Measurements from ENCODE around the gene GPATCH1. TPM values are rescaled to one million over a fixed set of nuclear protein-coding genes. Genes with fewer than 3 reads are reported as not detected.

Gene GPATCH1
- total and polyA plus RNA-seq, 9 of the 15 experiments (the other 6 are each of a cell fraction or from before 2014, with no cell fraction given): 3.7 to 9.7 (median 7.7) TPM

GRCh38 chr19:33047422-33047821 is 33.6 kb upstream of the GPATCH1 start (continued):
- TF ChIP-seq TCF3 (CRISPR knock-in tag; IDR thresholded peaks at IDR 0.05): peak; percentile 68
- peak; percentile 44; the same call in 1 of the 2 replicates for TF ChIP-seq SMARCE1 (IDR thresholded peaks at IDR 0.05)
- TF ChIP-seq, protein P1, sequence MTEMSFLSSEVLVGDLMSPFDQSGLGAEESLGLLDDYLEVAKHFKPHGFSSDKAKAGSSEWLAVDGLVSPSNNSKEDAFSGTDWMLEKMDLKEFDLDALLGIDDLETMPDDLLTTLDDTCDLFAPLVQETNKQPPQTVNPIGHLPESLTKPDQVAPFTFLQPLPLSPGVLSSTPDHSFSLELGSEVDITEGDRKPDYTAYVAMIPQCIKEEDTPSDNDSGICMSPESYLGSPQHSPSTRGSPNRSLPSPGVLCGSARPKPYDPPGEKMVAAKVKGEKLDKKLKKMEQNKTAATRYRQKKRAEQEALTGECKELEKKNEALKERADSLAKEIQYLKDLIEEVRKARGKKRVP (CRISPR knock-in tag; IDR thresholded peaks at IDR 0.05): no peak
- TF ChIP-seq ZBTB7A (IDR thresholded peaks at IDR 0.05; ENCODE audit: borderline replicate concordance, control insufficient read depth, low read depth, low read length): 0 out of 2 replicates have a peak, but pooled peaks have one; percentile 31
- TF ChIP-seq NCOR1 (IDR thresholded peaks at IDR 0.05): peak; percentile 36; the same call in 1 of the 2 replicates
- no peak for TF ChIP-seq MTA3 (IDR thresholded peaks at IDR 0.05; ENCODE audit: borderline replicate concordance)
- TF ChIP-seq TEAD4 (IDR thresholded peaks at IDR 0.05; ENCODE audit: low read length): peak; percentile 76
- TF ChIP-seq TEAD4 (CRISPR knock-in tag; IDR thresholded peaks at IDR 0.05; ENCODE audit: borderline replicate concordance): no peak

DNA sequence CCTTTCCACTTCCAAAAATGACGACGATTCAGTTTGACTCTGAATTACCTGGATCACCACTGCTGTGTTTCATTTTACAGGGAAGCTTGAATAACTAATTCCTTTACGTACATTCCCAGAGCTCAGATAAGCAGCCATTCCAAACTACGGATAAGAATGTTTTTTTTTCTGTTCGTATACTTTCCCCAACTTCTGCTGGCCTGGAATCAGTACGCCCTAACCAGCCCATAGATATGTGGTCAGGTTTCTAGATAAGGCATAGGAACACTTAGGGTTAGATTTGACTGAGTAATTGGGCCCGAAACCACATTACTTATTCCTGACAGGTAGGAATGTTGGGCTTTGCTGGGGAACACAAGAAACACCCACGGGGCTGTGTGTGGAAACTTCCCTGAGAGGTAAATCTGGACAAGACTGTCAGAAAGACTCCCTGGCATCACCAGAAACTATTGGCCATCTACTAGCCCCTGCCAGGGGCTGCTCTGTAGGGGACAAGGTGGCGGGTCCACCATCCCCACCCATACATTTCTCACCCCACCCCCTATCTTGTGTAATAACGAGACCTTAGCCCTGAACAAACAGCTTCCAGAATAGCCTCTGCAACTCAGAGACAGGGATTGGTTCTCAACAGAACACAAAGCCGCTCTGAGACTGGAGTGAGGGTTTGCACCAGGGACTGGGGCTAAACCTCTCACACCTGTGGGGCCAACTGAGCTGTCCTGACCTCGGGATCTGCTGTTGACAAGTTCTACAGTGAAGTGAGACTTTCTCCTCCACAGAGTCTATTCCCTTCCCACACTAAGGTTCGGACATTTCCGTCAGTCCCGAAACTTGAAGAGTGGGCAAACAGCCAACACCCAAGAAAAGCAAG is 31.9 kb upstream of the GPATCH1 start:
- no peak overlapping the region for H3K9ac ChIP-seq (ENCODE audit: insufficient read depth in 1 of 2, low read depth in 2 of 2, low read length in 2 of 2)
- peak in 1 of 4 experiments; percentile 17 for DNase-seq (ENCODE audit: extremely low read depth in 1 of 4, low spot score in 3 of 4)
- peaks cover 9% of the 10 kb centered on the region for H4K20me1 ChIP-seq (replicated peaks; ENCODE audit: control insufficient read depth, insufficient read depth, low read length)
- FAIRE-seq: peak; percentile 52
- H3K4me2 ChIP-seq (ENCODE audit: insufficient read depth, low read length): no peak overlapping the region
- peaks cover 9 to 11% of the 10 kb centered on the region in 2 experiments; a peak in 4 of 5 replicates for H3K4me1 ChIP-seq (replicated peaks in 1 of 2; ENCODE audit: control insufficient read depth in 2 of 2, insufficient read depth in 2 of 2, low read length in 2 of 2)
- no TSS peak for BruUV-seq (replicated peaks)
- CTCF ChIA-PET (ENCODE audit: low intra/inter-chr PET ratio): no interaction called here
- intact Hi-C loops (cut with micrococcal nuclease) (no loop called here), in situ Hi-C loops (cut with MboI) (no loop called here)
- H3K4me3 ChIP-seq: no peak overlapping the region
- no peaks in the 10 kb centered on the region for H3K27me3 ChIP-seq (ENCODE audit: control insufficient read depth in 2 of 2, insufficient read depth in 2 of 2, low read length in 2 of 2)
- WGBS (ENCODE audit: insufficient coverage, low coverage, missing lambda C conversion rate): 38% methylated on average over 15 of the region's 15 CpGs
- H3K27ac ChIP-seq (ENCODE audit: extremely low read depth, low read depth, low read length): no peak overlapping the region
- no peaks in the 10 kb centered on the region for H3K9me1 ChIP-seq (ENCODE audit: control insufficient read depth, insufficient read depth, low read length)
- no peaks in the 10 kb centered on the region for H3K79me2 ChIP-seq (ENCODE audit: control insufficient read depth, insufficient read depth, low read length)
- ATAC-seq: 0 out of 3 replicates have a peak, but pooled peaks have one; percentile 34
- POLR2A ChIA-PET: interaction anchor here (0.7 to 0.8 kb wide), 2 partner anchors 12 to 447 kb away, joined by 3 read pairs; no protein-coding TSS in a partner anchor
- 0 out of 2 replicates have a peak, but pooled peaks cover 2% of the 10 kb centered on the region for H3K9me3 ChIP-seq (replicated peaks; ENCODE audit: control insufficient read depth, insufficient read depth, low read depth, low read length)
- no peaks in the 10 kb centered on the region for H3K36me3 ChIP-seq (ENCODE audit: control insufficient read depth, insufficient read depth, low read length)
- no peak overlapping the region for H2AFZ ChIP-seq (ENCODE audit: low read depth, low read length)
- 0 out of 4 replicates have a peak, but pooled peaks of 1 of the 2 experiments have one; percentile 21 for TF ChIP-seq KDM1A (IDR thresholded peaks at IDR 0.05)
- TF ChIP-seq SNRNP70 (optimal IDR thresholded peaks at IDR 0.05; ENCODE audit: low read depth, low read length): no peak
- TF ChIP-seq ILK (tag; IDR thresholded peaks at IDR 0.05; ENCODE audit: borderline replicate concordance, low read depth): no peak
- 0 out of 2 replicates have a peak, but pooled peaks have one; percentile 14 for TF ChIP-seq CBFA2T3 (IDR thresholded peaks at IDR 0.05)
- TF ChIP-seq CEBPZ (IDR thresholded peaks at IDR 0.05; ENCODE audit: borderline replicate concordance, low read depth, low read length): no peak
- peak; percentile 45; the same call in 1 of the 2 replicates for TF ChIP-seq ESRRA (IDR thresholded peaks at IDR 0.05; ENCODE audit: borderline replicate concordance, low read depth)
- no peak for TF ChIP-seq DACH1 (IDR thresholded peaks at IDR 0.05; ENCODE audit: partially characterized antibody)
- TF ChIP-seq MEIS2 (IDR thresholded peaks at IDR 0.05; ENCODE audit: partially characterized antibody): peak; percentile 81
- no peak for TF ChIP-seq TAF15 (IDR thresholded peaks at IDR 0.05; ENCODE audit: low read depth, low read length)

All from K562 (cell line).